H1 (cell line): ENCODE results near the gene SLC26A8. TPM values are rescaled to one million over a fixed set of nuclear protein-coding genes. Genes with fewer than 3 reads are reported as not detected.

Experiments used
- CTCF ChIA-PET: fragments of 300-600 bp; sonication (Branson Sonifier 250); formaldehyde crosslinking; loops from one replicate; lab custom pipeline; 2021; ENCODE audit not compliant: partially characterized antibody; lab: Charles Lee
- POLR2A ChIA-PET: fragments of 300-600 bp; sonication (Branson Sonifier 250); formaldehyde crosslinking; loops from one replicate; lab custom pipeline; 2021; ENCODE audit warnings: inconsistent platforms; ENCODE audit not compliant: partially characterized antibody; lab: Charles Lee
- DNase-seq, 2 experiments: peaks; one replicate each; pipeline versions ENCODE4 v3.0.0 to v3.0.0-alpha.2; 2010 to 2022; ENCODE audit warnings: low spot score in 2 of 2, low read depth in 1 of 2, mixed read lengths in 1 of 2
- FAIRE-seq: peaks from 2 replicates; lab custom pipeline; 2011; peaks lifted over from hg19 to GRCh38; lab: Jason Lieb, UNC
- H2AFZ ChIP-seq: 2 replicates; pipeline ENCODE4 v1.8.1; 2012; ENCODE audit warnings: low read length, inconsistent platforms
- H2AK5ac ChIP-seq: 2 replicates; pipeline ENCODE4 v1.6.1; 2013; ENCODE audit warnings: low read depth, low read length
- H2BK120ac ChIP-seq: replicated peaks from 2 replicates; pipeline ENCODE3; 2013; ENCODE audit warnings: low read depth, low read length, inconsistent platforms
- H2BK12ac ChIP-seq: 2 replicates; pipeline ENCODE4 v1.6.1; 2013; ENCODE audit warnings: low read depth, low read length
- H2BK15ac ChIP-seq: 2 replicates; pipeline ENCODE4 v1.6.1; 2013; ENCODE audit warnings: low read length
- H2BK20ac ChIP-seq: 2 replicates; pipeline ENCODE4 v1.6.1; 2013; ENCODE audit warnings: low read length
- H2BK5ac ChIP-seq: 2 replicates; pipeline ENCODE4 v1.6.1; 2013; ENCODE audit warnings: low read depth, low read length
- H3K14ac ChIP-seq: 2 replicates; pipeline ENCODE4 v1.6.1; 2013; ENCODE audit warnings: inconsistent platforms; ENCODE audit not compliant: insufficient read length
- H3K18ac ChIP-seq: 2 replicates; pipeline ENCODE4 v1.6.1; 2013; ENCODE audit warnings: low read length; ENCODE audit errors: extremely low read depth
- H3K23ac ChIP-seq: 2 replicates; pipeline ENCODE4 v1.6.1; 2013; ENCODE audit warnings: inconsistent platforms; ENCODE audit not compliant: insufficient read length
- H3K23me2 ChIP-seq: 2 replicates; pipeline ENCODE4 v1.6.1; 2013; ENCODE audit warnings: low read depth, low read length
- H3K27ac ChIP-seq: 2 replicates; pipeline ENCODE4 v1.6.1; 2011; ENCODE audit warnings: low read depth, low read length, inconsistent platforms
- H3K27me3 ChIP-seq, 4 experiments: replicated peaks in 1 of 4; 1 replicate in 1 of 4; 2 replicates in 3 of 4; pipeline versions ENCODE4 v1.6.1 to v1.8.1; 2011 to 2013; ENCODE audit warnings: low read length in 3 of 4, mild to moderate bottlenecking in 3 of 4, inconsistent platforms in 2 of 4, mixed read lengths in 2 of 4, moderate library complexity in 1 of 4; ENCODE audit not compliant: control insufficient read depth in 3 of 4, insufficient read depth in 3 of 4; ENCODE audit errors: extremely low read depth in 1 of 4
- H3K36me3 ChIP-seq, 4 experiments: 2 replicates each; pipeline versions ENCODE4 v1.6.1 to v1.8.1; 2011 to 2013; ENCODE audit warnings: mild to moderate bottlenecking in 4 of 4, low read length in 3 of 4, moderate library complexity in 2 of 4, control low read depth in 1 of 4, inconsistent platforms in 1 of 4; ENCODE audit not compliant: insufficient read depth in 4 of 4, control insufficient read depth in 2 of 4
- H3K4ac ChIP-seq: replicated peaks from 2 replicates; pipeline ENCODE3; 2013; ENCODE audit warnings: low read length, low read depth, mixed read lengths, inconsistent platforms; ENCODE audit not compliant: insufficient read length
- H3K4me1 ChIP-seq, 4 experiments: replicated peaks in 1 of 4; 1 replicate in 1 of 4; 2 replicates in 3 of 4; pipeline versions ENCODE4 v1.6.1 to v1.8.1; 2011 to 2013; ENCODE audit warnings: low read length in 3 of 4, inconsistent platforms in 2 of 4, mixed read lengths in 1 of 4; ENCODE audit not compliant: insufficient read depth in 4 of 4, control insufficient read depth in 3 of 4
- H3K4me2 ChIP-seq, 2 experiments: 2 replicates each; pipeline versions ENCODE4 v1.6.1 to v1.8.1; 2011 to 2013; ENCODE audit warnings: low read depth in 2 of 2, low read length in 2 of 2, control low read depth in 1 of 2, inconsistent platforms in 1 of 2, mild to moderate bottlenecking in 1 of 2; ENCODE audit not compliant: insufficient read depth in 1 of 2
- H3K4me3 ChIP-seq, 4 experiments: fragments of 200-600, 300-600 bp in 1 of 4; sonication (generic), shearing (Covaris generic), sonication (Bioruptor Twin) in 1 of 4; 2 replicates each; pipeline versions ENCODE4 v1.5.1 to v1.8.1; 2011 to 2016; ENCODE audit warnings: low read length in 4 of 4, low read depth in 3 of 4, control low read depth in 2 of 4, inconsistent platforms in 2 of 4, mild to moderate bottlenecking in 2 of 4, mixed read lengths in 1 of 4, moderate library complexity in 1 of 4; ENCODE audit not compliant: insufficient read depth in 2 of 4; ENCODE audit errors: extremely low read depth in 1 of 4
- H3K56ac ChIP-seq: replicated peaks from 2 replicates; pipeline ENCODE3; 2013; ENCODE audit warnings: low read depth, mild to moderate bottlenecking, mixed read lengths, low read length, inconsistent platforms; ENCODE audit not compliant: insufficient read length
- H3K79me1 ChIP-seq: 2 replicates; pipeline ENCODE4 v1.6.1; 2013; ENCODE audit warnings: low read depth, low read length, control low read depth
- H3K79me2 ChIP-seq, 2 experiments: 2 replicates each; pipeline versions ENCODE4 v1.6.1 to v1.8.1; 2012 to 2013; ENCODE audit warnings: low read length in 2 of 2, mild to moderate bottlenecking in 2 of 2, inconsistent platforms in 1 of 2; ENCODE audit not compliant: insufficient read depth in 2 of 2, control insufficient read depth in 1 of 2
- H3K9ac ChIP-seq, 4 experiments: replicated peaks in 1 of 4; 1 replicate in 1 of 4; 2 replicates in 3 of 4; pipeline versions ENCODE4 v1.6.1 to v1.8.1; 2011 to 2013; ENCODE audit warnings: low read depth in 3 of 4, low read length in 3 of 4, control low read depth in 2 of 4, mild to moderate bottlenecking in 2 of 4, moderate library complexity in 2 of 4, inconsistent platforms in 1 of 4; ENCODE audit errors: extremely low read depth in 1 of 4
- H3K9me3 ChIP-seq, 2 experiments: 2 replicates each; pipeline versions ENCODE4 v1.6.1 to v1.8.1; 2012 to 2013; ENCODE audit warnings: mild to moderate bottlenecking in 2 of 2, moderate library complexity in 2 of 2, control low read depth in 1 of 2, inconsistent platforms in 1 of 2, low read depth in 1 of 2, low read length in 1 of 2, mixed read lengths in 1 of 2; ENCODE audit not compliant: insufficient read depth in 2 of 2
- H4K20me1 ChIP-seq, 2 experiments: replicated peaks in 1 of 2; 2 replicates each; pipeline versions ENCODE3 to v1.8.1; 2011 to 2013; ENCODE audit warnings: inconsistent platforms in 2 of 2, low read length in 2 of 2, mild to moderate bottlenecking in 1 of 2; ENCODE audit not compliant: insufficient read depth in 2 of 2, control insufficient read depth in 1 of 2
- H4K5ac ChIP-seq: 2 replicates; pipeline ENCODE4 v1.6.1; 2013; ENCODE audit warnings: low read length, low read depth, mixed read lengths, inconsistent platforms; ENCODE audit not compliant: insufficient read length
- H4K8ac ChIP-seq: 2 replicates; pipeline ENCODE4 v1.8.0; 2013; ENCODE audit warnings: mild to moderate bottlenecking, moderate library complexity, low read length, inconsistent platforms; ENCODE audit not compliant: insufficient read depth; ENCODE audit errors: extremely low read depth
- H4K91ac ChIP-seq: replicated peaks from 2 replicates; pipeline ENCODE3; 2013; ENCODE audit warnings: low read length, mixed read lengths, inconsistent platforms; ENCODE audit not compliant: insufficient read length
- CHD2 ChIP-seq: IDR thresholded peaks from 2 replicates; pipeline ENCODE4 v1.6.1; 2012; ENCODE audit warnings: low read length, improper control_type of control experiment
- KDM1A ChIP-seq: fragments of 200-600, 300-600 bp; sonication (generic); IDR thresholded peaks from 2 replicates; pipeline ENCODE4 v1.7.1; 2016; ENCODE audit warnings: mild to moderate bottlenecking, low read length, borderline replicate concordance
- RXRA ChIP-seq: IDR thresholded peaks from 2 replicates; pipeline ENCODE4 v1.6.1; 2011; ENCODE audit warnings: low read depth, mild to moderate bottlenecking, low read length, moderate library complexity; ENCODE audit not compliant: insufficient read depth
- ZNF274 ChIP-seq: IDR thresholded peaks from 2 replicates; pipeline ENCODE4 v1.7.0; 2012; ENCODE audit warnings: low read length, borderline replicate concordance; ENCODE audit errors: extremely low read depth
- WGBS, 2 experiments: shearing (Covaris generic) in 1 of 2; methylation state at CpG; one replicate each; pipeline versions ENCODE4 v1.1.6 to v1.1.7; 2013 to 2015; ENCODE audit warnings: low lambda C conversion rate in 2 of 2, mixed read lengths in 2 of 2, inconsistent platforms in 1 of 2, low coverage in 1 of 2, missing lambda C conversion rate in 1 of 2; ENCODE audit not compliant: insufficient replicate concordance in 2 of 2, insufficient coverage in 1 of 2, insufficient read length in 1 of 2; ENCODE audit errors: extremely low coverage in 1 of 2, missing lambda C conversion rate in 1 of 2; 5-methylcytosine and 5-hydroxymethylcytosine counted together
- polyA plus RNA-seq, 7 experiments: library from polyadenylated mRNA; depleted of rRNA in 3 of 7; stranded (reverse) in 5 of 7; unstranded in 2 of 7; fragments of >200 nt in 5 of 7; fragments of 200-250 nt in 2 of 7; gene quantifications; 1 replicate in 5 of 7; 2 replicates in 1 of 7; 4 replicates in 1 of 7; pipeline versions ENCODE4 v1.2.1 to v1.2.3, GENCODE V29; 2011 to 2013; ENCODE audit warnings: missing spikeins in 2 of 7, mixed read lengths in 2 of 7
- total RNA-seq: library from RNA; stranded (reverse); fragmentation: NEBNext Ultra II Directional; extraction: Animal tissue kit (Norgen Biotek cat#: 25700); gene quantifications from 2 replicates; pipeline ENCODE4 v1.2.1, GENCODE V29; 2021

The SLC26A8 gene
- total and polyA plus RNA-seq, 2 of the 8 experiments (the other 6 are each of a cell fraction or from before 2014, with no cell fraction given): 0.56 to 0.57 TPM

DNA sequence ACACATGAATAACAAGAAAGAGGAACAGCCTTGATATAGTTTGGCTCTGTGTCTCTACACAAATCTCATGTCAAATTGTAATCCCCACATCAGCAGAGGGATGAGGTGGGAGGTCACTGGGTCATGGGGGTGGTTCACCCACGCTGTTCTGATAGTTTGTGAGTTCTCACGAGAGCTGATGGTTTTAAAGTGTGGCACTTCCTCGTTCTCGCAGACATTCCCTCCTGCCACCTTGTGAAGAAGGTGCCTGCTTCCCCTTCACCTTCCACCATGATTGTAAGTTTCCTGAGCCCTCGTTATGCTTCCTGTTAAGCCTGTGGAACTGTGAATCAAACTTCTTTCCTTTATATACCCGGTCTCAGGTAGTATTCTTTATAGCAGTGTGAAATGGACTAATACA, 116.7 kb downstream of the SLC26A8 start:
- ChIA-PET POLR2A (interaction anchor here (1.2 to 2.2 kb wide), 2 partner anchors 9 to 10 kb away, joined by 4 to 7 read pairs; no protein-coding TSS in a partner anchor), CTCF (interaction anchor here (1.0 kb wide), 1 partner anchor 88 kb away, joined by 3 read pairs; no protein-coding TSS in a partner anchor)
- Histone ChIP-seq H3K18ac (no peak overlapping the region), H4K8ac (no peak overlapping the region), H3K4me3 (no peak overlapping the region), H2AK5ac (no peak overlapping the region), H4K20me1 (peaks cover 1 to 4% of the 10 kb centered on the region in 2 experiments), H2BK12ac (no peak overlapping the region), H2AFZ (no peak overlapping the region), H2BK120ac (no peak overlapping the region), H2BK5ac (no peak overlapping the region), H3K27me3 (no peaks in the 10 kb centered on the region), H2BK20ac (no peak overlapping the region), H3K4me1 (no peaks in the 10 kb centered on the region), H4K91ac (no peak overlapping the region), H3K4me2 (no peak overlapping the region), H3K9ac (no peak overlapping the region), H3K23ac (no peak overlapping the region), H3K9me3 (peaks cover 26% of the 10 kb centered on the region in 2 experiments), H4K5ac (no peak overlapping the region), H3K79me1 (peaks cover 2% of the 10 kb centered on the region; the same call in 1 of the 2 replicates), H3K36me3 (peaks cover 3 to 54% (median 26%) of the 10 kb centered on the region in 4 experiments; a peak in 7 of 8 replicates), H3K14ac (no peak overlapping the region), H3K23me2 (no peaks in the 10 kb centered on the region), H2BK15ac (no peak overlapping the region), H3K56ac (no peak overlapping the region), H3K4ac (no peak overlapping the region), H3K79me2 (peaks cover 6 to 95% of the 10 kb centered on the region in 2 experiments), H3K27ac (no peak overlapping the region)
- WGBS, 2 experiments: 93% methylated on average over 6 of the region's 6 CpGs; no CpG with 5 or more reads in 1 of the 2 experiments
- no peak for DNase-seq
- FAIRE-seq: no peak
- TF ChIP-seq CHD2 (no peak), ZNF274 (no peak), RXRA (no peak), KDM1A (no peak)
